ENCODE data around the gene CGB1. TPM values are rescaled to one million over a fixed set of nuclear protein-coding genes. Genes with fewer than 3 reads are reported as not detected.
A peak's percentile ranks its signal among the peaks of the same experiment; 100 is the strongest.

Gene CGB1
- total RNA-seq, 1 experiment from 2014 or later, result not detected

DNA sequence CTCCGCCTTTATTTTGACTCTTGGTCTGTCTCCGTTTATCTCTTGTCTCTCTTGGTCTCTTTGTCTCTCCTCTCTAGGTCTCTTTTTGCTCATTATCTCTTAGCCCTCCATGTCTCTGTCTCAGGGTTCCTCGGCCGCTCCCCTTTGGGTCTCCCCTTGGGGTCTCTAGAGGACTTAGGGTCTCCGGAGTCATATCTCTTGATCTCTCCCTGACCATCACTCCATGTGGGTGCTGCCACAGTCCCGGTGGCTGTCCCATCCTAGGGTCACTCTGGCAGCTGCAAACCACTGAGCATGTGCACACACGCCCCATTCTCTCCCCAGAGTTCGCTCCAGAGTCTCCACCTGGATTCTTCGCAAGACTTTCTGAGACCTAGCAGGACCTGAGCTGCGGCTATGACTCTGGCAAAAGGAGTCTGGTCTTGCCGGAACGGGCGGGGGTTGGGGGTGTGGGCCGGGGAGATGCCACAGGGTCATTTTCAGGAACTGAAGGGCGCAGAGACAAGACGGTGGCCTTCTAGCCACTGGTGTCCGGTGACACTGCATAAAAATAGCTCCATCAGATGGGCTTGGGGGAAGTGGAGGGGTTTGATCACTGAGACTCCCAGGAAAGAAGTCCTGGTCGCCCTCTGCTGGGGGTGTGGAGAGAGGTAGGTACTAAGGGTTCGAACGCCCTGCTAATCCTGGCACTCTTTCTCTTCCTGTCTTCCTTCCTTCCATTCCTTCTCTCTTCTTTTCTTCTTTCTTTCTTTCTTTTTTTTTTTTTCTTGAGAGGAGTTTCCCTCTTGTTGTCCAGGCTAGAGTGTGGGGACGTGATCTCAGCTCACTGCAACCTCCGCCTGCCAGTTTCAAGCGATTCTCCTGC, 37.1 kb upstream of the CGB1 start:
- peaks cover 15% of the 10 kb centered on the region for H3K36me3 Mint-ChIP-seq (ENCODE audit: insufficient read depth, unreplicated experiment)
- CTCF ChIA-PET, result interaction anchor here (0.5 to 2.4 kb wide), 12 partner anchors 9 to 272 kb away, joined by 4 to 13 read pairs (median 6); partner anchors contain the start of genes GYS1, NTF4 and RUVBL2
- H3K4me3 Mint-ChIP-seq (ENCODE audit: low read depth, unreplicated experiment), result peak overlapping the region; percentile 2
- intact Hi-C loops (cut with micrococcal nuclease; ENCODE audit: unreplicated experiment), result no loop called here
- peaks cover 4% of the 10 kb centered on the region for H3K9me3 Mint-ChIP-seq (ENCODE audit: low read depth, unreplicated experiment)
- no TSS peak for BruUV-seq (replicated peaks)
- no peak overlapping the region for H3K27ac Mint-ChIP-seq (ENCODE audit: unreplicated experiment)
- peaks cover 48% of the 10 kb centered on the region for H3K27me3 Mint-ChIP-seq (ENCODE audit: unreplicated experiment)
- peak; percentile 58 for TF ChIP-seq CTCF (IDR thresholded peaks at IDR 0.05; ENCODE audit: unreplicated experiment)
- DNase-seq, result peak; percentile 74
- peaks cover 29% of the 10 kb centered on the region for H3K4me1 Mint-ChIP-seq (ENCODE audit: low read depth, unreplicated experiment)

DNA sequence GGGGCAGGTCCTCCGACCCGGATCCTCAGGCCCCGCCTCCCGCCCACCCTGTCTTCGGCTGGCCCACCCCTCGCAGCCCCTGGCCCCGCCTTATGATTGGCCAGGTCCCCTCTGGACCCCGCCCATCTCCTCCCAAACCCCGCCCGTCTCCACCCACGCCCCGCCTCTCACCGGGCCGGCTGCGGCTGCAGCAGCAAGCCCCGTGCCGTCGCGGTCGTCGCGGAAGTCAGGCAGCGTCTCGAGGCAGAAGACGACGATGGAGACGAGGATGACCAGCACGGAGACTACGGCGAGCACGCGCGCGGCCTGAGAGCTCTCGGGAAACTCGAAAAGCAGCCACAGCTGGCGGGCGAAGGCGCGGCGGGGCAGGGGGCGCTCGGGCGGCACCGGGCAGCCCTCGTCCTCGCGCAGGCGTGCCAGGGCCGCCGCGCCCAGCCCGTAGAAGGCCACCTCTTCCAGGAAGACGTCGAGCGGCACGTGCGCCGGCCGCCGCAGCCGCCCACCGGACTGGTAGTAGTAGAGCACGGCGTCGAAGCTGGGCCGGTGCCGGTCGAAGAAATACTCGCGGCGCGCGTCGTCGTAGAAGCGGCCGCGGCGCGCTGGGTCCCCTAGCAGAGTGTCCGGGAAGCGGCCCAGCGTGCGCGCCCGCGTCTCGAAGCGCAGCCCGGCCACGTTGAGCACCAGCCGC, 35.3 kb upstream of the CGB1 start:
- CTCF ChIA-PET, result no interaction called here
- intact Hi-C loops (cut with micrococcal nuclease; ENCODE audit: unreplicated experiment), result no loop called here
- Mint-ChIP-seq H3K27ac (ENCODE audit: unreplicated experiment) (no peak overlapping the region), H3K4me1 (ENCODE audit: low read depth, unreplicated experiment) (peaks cover 29% of the 10 kb centered on the region), H3K27me3 (ENCODE audit: unreplicated experiment) (peaks cover 66% of the 10 kb centered on the region), H3K36me3 (ENCODE audit: insufficient read depth, unreplicated experiment) (peaks cover 22% of the 10 kb centered on the region), H3K4me3 (ENCODE audit: low read depth, unreplicated experiment) (no peak overlapping the region), H3K9me3 (ENCODE audit: low read depth, unreplicated experiment) (peaks cover 7% of the 10 kb centered on the region)
- DNase-seq, result no peak
- BruUV-seq (replicated peaks), result no TSS peak
- no peak for TF ChIP-seq CTCF (IDR thresholded peaks at IDR 0.05; ENCODE audit: unreplicated experiment)

GRCh38 chr19:49070416-49070815, 33.7 kb upstream of the CGB1 start:
- CTCF ChIA-PET, result interaction anchor here (0.6 kb wide), 1 partner anchor 11 kb away, joined by 3 read pairs; no protein-coding TSS in a partner anchor
- DNase-seq, result no peak
- TF ChIP-seq CTCF (IDR thresholded peaks at IDR 0.05; ENCODE audit: unreplicated experiment), result no peak
- H3K27me3 Mint-ChIP-seq (ENCODE audit: unreplicated experiment), result peaks cover 82% of the 10 kb centered on the region
- intact Hi-C loops (cut with micrococcal nuclease; ENCODE audit: unreplicated experiment), result no loop called here
- H3K4me3 Mint-ChIP-seq (ENCODE audit: low read depth, unreplicated experiment), result no peak overlapping the region
- peaks cover 7% of the 10 kb centered on the region for H3K9me3 Mint-ChIP-seq (ENCODE audit: low read depth, unreplicated experiment)
- peaks cover 22% of the 10 kb centered on the region for H3K36me3 Mint-ChIP-seq (ENCODE audit: insufficient read depth, unreplicated experiment)
- H3K27ac Mint-ChIP-seq (ENCODE audit: unreplicated experiment), result no peak overlapping the region
- H3K4me1 Mint-ChIP-seq (ENCODE audit: low read depth, unreplicated experiment), result peaks cover 22% of the 10 kb centered on the region
- BruUV-seq (replicated peaks), result no TSS peak

DNA sequence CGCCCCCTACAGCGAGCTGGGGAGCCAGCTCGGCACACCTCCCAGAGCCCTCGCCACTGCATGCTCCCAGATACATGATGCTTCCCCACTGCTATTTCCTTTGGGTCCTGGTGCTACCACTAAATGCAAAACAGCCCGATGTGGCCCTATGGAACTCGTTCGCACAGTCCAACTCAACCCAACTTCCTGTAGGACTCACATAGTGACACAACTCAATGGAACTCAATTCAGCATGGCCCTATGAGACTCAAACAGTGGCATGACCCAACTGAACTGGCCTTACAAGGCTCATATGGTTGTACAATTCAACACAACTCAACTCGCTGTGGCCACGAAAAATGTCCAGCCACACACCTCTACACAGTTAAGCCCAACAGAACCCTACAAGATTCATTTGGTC, 32.3 kb upstream of the CGB1 start:
- peaks cover 80% of the 10 kb centered on the region for H3K27me3 Mint-ChIP-seq (ENCODE audit: unreplicated experiment)
- H3K9me3 Mint-ChIP-seq (ENCODE audit: low read depth, unreplicated experiment), result peaks cover 7% of the 10 kb centered on the region
- H3K4me3 Mint-ChIP-seq (ENCODE audit: low read depth, unreplicated experiment), result no peak overlapping the region
- peaks cover 22% of the 10 kb centered on the region for H3K36me3 Mint-ChIP-seq (ENCODE audit: insufficient read depth, unreplicated experiment)
- no TSS peak for BruUV-seq (replicated peaks)
- no peak for TF ChIP-seq CTCF (IDR thresholded peaks at IDR 0.05; ENCODE audit: unreplicated experiment)
- CTCF ChIA-PET, result interaction anchor here (0.6 kb wide), 1 partner anchor 188 kb away, joined by 6 read pairs; no protein-coding TSS in a partner anchor
- intact Hi-C loops (cut with micrococcal nuclease; ENCODE audit: unreplicated experiment), result no loop called here
- no peak for DNase-seq
- H3K4me1 Mint-ChIP-seq (ENCODE audit: low read depth, unreplicated experiment), result peaks cover 14% of the 10 kb centered on the region
- H3K27ac Mint-ChIP-seq (ENCODE audit: unreplicated experiment), result no peak overlapping the region

All from Calu3 (cell line).